Measurements from ENCODE around the gene SRP14. TPM values are rescaled to one million over a fixed set of nuclear protein-coding genes. Genes with fewer than 3 reads are reported as not detected.
"Not testable (repeated sequence)": the region's sequence is repeated elsewhere in the genome, so short reads cannot be mapped to it uniquely, and the experiment has no call there.

Gene SRP14
- polyA plus RNA-seq, 5 donors = 506 to 659 (median 563) TPM

DNA sequence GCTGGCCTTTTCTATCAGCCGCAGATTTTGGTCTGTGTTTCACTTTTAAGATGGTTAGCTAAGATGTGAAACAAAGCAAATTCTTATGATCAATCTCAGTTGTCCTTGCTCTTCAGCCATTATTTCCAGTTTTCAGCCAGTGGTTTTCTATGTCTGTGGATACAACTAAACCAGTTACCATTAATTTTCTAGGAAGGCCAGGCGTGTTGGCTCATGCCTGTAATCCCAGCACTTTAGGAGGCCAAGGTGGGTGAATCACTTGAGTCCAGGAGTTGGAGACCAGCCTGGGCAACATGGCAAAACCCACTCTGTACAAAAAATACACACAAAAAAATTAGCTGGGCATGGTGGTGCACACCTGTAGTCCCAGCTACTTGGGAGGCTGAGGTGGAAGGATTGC is 42.8 kb downstream of the SRP14 start:
- not testable (repeated sequence) for DNase-seq

GRCh38 chr15:39992953-39993352 is 46.0 kb downstream of the SRP14 start:
- not testable (repeated sequence) for DNase-seq

DNA sequence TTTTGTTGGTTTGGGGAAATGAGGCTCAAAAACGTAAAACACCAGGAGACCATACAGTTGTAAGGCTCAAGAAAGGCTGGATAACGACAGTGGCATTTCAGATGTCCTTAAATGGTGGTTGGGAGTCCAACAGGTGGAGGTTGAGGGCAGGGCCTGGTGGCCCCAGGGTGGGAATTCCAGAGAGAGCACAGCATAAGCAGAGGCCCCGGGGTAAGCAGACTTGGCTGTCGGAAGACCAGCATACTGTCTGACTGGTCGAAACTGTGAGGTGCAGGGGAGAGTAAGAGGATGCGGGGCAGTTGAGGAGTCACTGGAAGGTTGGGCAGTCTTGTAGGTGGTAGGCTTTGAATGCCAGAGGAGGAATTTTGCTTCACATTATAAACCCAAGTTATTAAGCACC is 48.3 kb downstream of the SRP14 start:
- DNase-seq = no peak

GRCh38 chr15:39987821-39988220 is 51.2 kb downstream of the SRP14 start:
- DNase-seq = no peak

Other genes with a start within 250 kb of the SRP14 start
- 1 to 10 TPM; 3.0 to 4.3 (median 3.4) TPM for gene GPR176, start 118.9 kb downstream of the SRP14 start, polyA plus RNA-seq (ENCODE audit: insufficient read depth in 1 of 5, insufficient read length in 5 of 5, low replicate concordance in 1 of 5)
- 10 to 100 TPM; 51.7 to 74.6 (median 59.1) TPM for gene EIF2AK4, start 105.1 kb downstream of the SRP14 start, polyA plus RNA-seq (ENCODE audit: insufficient read depth in 1 of 5, insufficient read length in 5 of 5, low replicate concordance in 1 of 5)
- 10 to 100 TPM; 43.9 to 55.6 (median 44.3) TPM for gene BMF, start 69.7 kb upstream of the SRP14 start, polyA plus RNA-seq (ENCODE audit: insufficient read depth in 1 of 5, insufficient read length in 5 of 5, low replicate concordance in 1 of 5)
- 10 to 100 TPM; 19.0 to 58.1 (median 38.9) TPM for gene BUB1B, start 121.9 kb upstream of the SRP14 start, polyA plus RNA-seq (ENCODE audit: insufficient read depth in 1 of 5, insufficient read length in 5 of 5, low replicate concordance in 1 of 5)
- 1 to 10 TPM; 4.8 to 8.8 (median 6.0) TPM for gene PAK6, start 199.9 kb upstream of the SRP14 start, polyA plus RNA-seq (ENCODE audit: insufficient read depth in 1 of 5, insufficient read length in 5 of 5, low replicate concordance in 1 of 5)
- not detected for gene ANKRD63, start 243.9 kb upstream of the SRP14 start, polyA plus RNA-seq (ENCODE audit: insufficient read depth in 1 of 5, insufficient read length in 5 of 5, low replicate concordance in 1 of 5)

All from right lung (tissue), 5 donors.